OCI-LY1 (cell line): ENCODE measurements around the gene AIMP1.

Experiments used
- CTCF ChIP-seq: fragments of 200-600 bp; sonication (generic), shearing (Covaris generic); IDR thresholded peaks from 2 replicates; pipeline ENCODE4 v1.5.1; 2017; ENCODE audit warnings: mild to moderate bottlenecking, antibody characterized with exemption, low read length, moderate library complexity, mixed read lengths
- EZH2 ChIP-seq: fragments of 200-600 bp; sonication (generic), shearing (Covaris generic); IDR thresholded peaks from 2 replicates; pipeline ENCODE4 v1.8.0; 2017; ENCODE audit warnings: borderline replicate concordance, mixed run types, mild to moderate bottlenecking, antibody characterized with exemption, low read length, moderate library complexity, mixed read lengths

- no peak for TF ChIP-seq CTCF
- TF ChIP-seq EZH2: no peak
These were observed 42.5 kb upstream of the AIMP1 start for GRCh38 chr4:106273831-106274230.
